ENCODE data around the gene PEAK1.

- TF ChIP-seq CTCF (conservative IDR thresholded peaks at IDR 0.05) = no peak
- no peak for TF ChIP-seq ZFX (IDR thresholded peaks at IDR 0.05)
Measured at GRCh38 chr15:77416954-77417353, 3.0 kb downstream of the PEAK1 start.
